HG03045 (cell line): ENCODE data around the gene MECP2.
A peak's percentile ranks its signal among the peaks of the same experiment; 100 is the strongest.

Experiments used
- ATAC-seq: cut with Tn5 transposase; IDR thresholded peaks from one replicate; pipeline ENCODE4 v1.9.1; 2021; ENCODE audit warnings: mild to moderate bottlenecking, moderate library complexity; ENCODE audit not compliant: unreplicated experiment

Gene MECP2

DNA sequence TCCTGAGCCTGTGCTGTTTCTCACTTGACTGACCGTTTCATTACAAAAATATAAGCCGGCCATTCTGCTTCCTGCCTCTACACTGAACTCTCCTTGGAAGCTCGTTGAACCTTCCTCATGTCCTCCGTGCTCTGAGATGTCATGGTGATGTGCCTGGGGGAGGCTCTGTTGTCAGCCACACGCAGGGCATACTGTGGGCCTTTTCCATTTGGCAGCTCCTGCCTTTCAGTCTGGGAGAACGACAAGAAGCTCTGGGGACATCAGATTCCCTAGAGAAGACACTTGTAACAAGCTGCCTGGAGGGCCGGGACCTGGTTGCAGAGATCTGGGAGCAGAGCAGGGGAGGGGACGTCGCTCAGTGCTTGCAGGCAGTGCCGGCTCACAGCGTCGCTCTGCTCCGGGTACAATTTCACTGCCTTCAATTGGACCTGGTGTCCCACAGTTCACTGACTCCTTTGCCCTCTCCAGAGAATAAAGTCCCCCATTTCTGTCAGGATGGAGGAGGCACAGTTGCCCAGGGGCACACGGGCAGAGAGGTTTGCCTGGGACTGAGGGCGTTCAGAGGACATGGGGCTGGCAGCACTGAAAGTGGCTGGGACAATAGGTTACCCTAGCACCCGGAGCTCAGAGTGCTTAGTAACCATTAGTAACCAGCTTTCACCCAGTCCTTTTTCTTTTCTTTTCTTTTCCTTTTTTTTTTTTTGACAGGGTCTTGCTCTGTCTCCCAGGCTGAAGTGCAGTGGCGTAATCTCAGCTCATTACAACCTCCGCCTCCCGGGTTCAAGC lies 19.1 kb upstream of the MECP2 start:
- ATAC-seq = no peak

GRCh38 chrX:154115750-154116149 lies 18.2 kb upstream of the MECP2 start:
- ATAC-seq = no peak

DNA sequence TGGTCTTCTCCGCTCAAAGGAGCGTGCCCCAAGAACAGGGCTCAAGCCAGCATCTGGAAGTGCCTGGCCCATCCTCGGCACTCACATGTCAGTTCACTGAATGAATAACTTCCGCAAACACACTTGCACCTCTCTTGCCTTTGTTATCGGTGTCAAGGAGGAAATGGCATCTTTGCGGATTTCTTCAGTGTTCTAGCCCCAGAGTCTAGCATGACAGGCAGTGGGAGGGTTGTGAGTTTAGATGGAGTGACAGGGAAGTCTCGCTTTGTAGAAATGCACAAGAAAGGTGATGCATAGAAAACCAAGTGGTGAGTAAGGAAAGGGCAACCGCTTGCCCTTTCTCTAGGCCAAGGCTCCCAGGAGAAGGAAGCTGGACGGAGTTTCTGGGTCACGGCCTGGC lies 17.6 kb upstream of the MECP2 start:
- ATAC-seq = no peak

GRCh38 chrX:154114652-154115051 lies 17.1 kb upstream of the MECP2 start:
- no peak for ATAC-seq

- ATAC-seq = no peak
These were observed 16.2 kb upstream of the MECP2 start for GRCh38 chrX:154113729-154114128.

DNA sequence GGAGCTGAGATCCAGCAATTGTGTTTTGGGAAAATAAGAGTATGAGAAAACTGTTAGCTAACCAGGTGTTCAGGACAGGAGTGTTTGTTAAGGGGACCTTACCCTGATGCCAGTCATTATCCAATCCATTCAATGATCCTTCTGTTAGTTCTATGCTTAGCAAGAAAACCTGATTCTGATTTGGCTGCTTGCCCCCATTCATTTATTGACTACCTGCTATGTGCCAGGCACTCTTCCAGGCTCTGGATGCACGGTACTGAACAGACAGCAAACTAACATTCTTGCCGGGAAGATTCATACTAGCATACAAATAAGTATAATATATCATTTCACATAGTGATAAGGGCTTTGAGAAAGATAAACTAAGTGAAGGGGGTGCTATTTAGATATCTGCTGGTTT lies 1.0 kb upstream of the MECP2 start:
- ATAC-seq = no peak

DNA sequence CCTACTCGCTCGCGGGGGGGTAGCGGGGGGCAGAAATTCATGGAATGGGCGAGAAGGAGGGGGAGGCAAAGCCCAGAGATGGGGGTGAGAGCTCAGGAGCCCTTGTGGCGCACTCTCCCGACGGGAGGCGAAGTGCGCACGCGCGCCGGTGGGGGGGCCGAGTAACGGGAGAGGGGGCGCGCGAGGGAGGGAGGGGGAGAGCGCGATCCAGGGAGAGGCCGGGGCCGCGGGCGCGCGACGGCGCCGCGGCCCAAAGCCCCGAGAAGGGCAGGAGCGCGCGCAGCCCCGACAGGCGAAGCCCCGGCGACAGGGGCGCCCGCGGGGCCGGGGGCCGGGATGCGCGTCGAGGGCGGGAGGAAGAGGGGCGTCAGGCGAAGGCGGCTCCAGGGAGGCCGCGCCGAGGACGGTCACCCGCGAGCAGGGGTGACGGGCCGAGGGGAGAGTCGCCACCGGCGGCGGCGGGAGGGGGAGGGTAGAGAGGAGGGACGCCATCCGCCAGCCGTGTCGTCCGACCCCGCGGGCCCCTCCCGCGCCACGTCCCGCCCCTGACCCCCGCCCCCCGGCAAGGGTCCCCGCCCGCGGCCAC lies 421 bp downstream of the MECP2 start:
- ATAC-seq = peak; percentile 45

- ATAC-seq = no peak
These were observed 1.1 kb downstream of the MECP2 start for GRCh38 chrX:154096140-154097002.

GRCh38 chrX:154094833-154095232 lies 2.7 kb downstream of the MECP2 start:
- no peak for ATAC-seq

DNA sequence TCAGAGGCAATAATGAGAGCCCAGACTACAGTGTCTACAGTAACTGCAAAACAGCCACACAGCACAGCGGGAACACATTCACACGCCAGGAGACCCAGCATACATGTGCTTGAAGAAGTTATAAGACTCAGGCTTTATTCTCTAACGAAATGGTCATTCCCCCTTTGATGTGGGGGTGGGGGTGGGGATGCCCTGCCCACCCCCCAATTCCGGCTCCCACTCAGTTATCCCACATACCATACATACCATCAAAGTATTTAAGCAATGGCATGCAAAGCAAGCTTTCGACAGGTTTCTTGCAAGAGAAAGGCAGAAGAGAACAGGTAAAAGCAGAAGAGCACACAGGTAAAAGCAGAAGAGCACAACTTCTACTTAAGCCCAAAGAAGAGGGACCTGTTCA lies 3.6 kb downstream of the MECP2 start:
- ATAC-seq = no peak

GRCh38 chrX:154092371-154092770 lies 5.1 kb downstream of the MECP2 start:
- ATAC-seq = no peak

DNA sequence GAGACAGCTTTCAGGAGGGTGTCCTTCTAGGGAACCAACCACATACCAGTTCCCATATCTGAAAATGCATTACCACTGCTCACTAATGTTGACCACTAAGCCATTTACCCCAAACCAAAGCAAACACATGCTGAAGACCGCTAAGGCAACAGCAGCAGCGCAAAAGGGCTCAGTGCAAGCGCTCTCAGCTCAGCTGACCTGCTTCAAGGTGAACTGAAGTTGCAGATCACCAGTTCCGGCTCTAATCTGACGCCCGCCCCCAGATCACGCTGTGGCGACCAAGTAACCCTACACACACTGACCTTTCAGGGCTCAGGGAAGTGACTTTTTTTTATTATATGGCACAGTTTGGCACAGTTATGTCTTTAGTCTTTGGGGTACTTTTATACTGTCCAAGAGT lies 5.8 kb downstream of the MECP2 start:
- ATAC-seq = no peak

DNA sequence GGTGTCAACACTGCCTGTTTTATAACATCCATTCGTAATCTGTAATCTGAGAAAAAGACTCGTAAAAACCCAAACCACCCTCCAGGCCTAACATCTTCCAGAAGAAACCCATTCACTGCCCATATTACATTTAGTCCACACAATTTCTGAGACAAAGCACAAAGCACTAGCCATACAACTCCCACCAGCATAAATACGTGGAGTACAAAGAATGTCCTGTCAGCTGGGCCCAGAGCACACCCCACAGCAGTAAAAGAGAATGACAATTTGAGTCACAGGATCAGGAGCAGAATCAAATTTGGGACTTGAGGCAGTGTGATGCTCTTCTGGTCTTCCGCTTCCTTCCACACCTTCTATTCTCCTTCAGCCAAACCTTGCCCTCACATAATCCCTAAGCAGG lies 6.8 kb downstream of the MECP2 start:
- no peak for ATAC-seq

DNA sequence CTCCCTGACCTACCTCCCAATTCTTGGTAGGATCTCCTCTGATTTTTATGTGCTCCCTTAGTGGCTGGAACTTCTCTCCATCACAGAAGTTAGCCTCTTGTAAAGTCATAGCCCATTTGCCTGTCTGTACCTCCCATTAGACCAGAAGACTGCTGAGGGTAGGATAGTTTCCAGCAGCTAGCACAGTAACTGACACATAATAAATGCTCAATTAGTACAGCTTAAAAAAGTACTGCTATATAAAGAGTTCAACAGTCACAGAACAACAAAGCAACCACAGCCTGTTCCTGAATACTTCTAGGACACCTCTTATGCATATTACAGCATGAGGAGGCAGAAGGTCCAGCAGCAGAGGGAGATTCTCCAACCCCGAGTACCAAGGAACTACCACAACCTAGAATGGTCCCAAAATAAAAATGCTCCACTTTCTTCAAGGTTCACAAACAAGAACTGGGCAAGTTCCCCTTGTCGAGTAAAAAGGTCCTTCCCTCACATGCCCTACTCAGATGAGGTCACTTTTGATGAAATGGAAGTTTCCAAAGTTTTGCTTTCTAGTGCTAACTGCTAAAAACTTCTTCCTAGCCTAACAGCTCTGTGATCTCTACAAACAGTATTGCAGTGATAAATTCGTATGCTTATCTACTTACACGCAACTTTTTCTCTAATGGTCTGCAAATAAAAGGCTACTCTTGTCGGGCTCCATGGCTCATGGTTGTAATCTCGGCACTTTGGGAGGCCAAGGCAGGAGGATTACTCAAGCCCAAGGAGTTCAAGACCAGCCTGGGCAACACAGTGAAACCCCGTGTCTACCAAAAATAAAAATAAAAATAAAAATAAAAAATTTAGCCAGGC lies 12.8 kb downstream of the MECP2 start:
- ATAC-seq = no peak

DNA sequence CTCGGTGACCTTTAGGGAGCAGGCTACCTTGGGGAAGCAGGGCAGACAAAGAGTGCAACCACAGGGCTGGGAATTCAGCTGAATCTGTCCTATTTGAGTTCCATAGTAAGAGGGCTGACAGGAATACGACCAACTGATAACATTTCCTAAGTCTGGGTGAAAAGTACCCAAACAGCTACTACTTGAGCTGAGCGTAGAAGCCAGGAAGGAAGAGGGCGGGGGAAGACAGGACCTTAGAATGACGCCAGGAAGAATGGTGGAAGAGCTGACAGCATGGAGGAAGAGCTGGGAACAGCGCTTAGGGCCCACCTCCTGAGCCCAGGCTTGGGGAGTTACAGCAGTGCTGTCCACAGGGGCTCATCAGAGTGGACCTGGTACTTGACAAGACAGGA lies 14.4 kb downstream of the MECP2 start:
- ATAC-seq = no peak

GRCh38 chrX:154082396-154083125 lies 15.0 kb downstream of the MECP2 start:
- ATAC-seq = no peak

DNA sequence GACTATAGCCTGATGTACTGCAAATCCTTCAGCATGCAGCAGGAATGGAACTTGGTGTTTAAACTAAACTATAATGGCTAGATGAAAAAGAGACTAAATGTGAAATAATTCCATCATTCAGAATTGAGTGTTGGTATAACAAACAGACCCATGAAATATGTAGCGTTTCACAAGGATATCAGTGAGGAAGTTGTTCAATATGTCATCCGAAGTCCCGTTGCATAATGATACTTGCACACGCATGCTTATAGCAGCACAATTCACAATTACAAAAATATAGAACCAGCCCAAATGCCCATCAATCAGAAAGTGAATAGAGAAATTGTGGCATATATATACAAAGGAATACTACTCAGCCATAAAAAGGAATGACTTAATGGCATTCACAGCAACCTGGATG lies 20.4 kb downstream of the MECP2 start:
- ATAC-seq = no peak

DNA sequence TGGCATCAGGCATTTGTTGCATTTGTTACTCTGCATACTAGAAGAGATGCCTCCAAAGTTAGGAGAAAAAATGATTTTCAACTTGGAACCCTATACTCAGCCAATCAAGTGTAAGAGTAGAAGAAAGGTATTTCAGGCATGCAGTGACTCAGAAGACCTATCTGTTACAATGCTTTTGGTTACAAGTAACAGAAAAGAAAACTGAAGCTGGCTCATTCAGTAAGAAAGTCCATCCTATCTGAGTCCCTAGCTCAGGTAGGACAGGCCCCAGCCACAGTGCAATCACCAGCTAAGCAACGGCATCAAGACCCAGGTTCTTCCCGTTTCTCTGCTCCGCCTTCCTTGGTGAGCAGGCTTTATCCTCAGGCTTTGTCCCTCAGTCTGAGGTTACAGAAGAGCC lies 23.3 kb downstream of the MECP2 start:
- no peak for ATAC-seq

DNA sequence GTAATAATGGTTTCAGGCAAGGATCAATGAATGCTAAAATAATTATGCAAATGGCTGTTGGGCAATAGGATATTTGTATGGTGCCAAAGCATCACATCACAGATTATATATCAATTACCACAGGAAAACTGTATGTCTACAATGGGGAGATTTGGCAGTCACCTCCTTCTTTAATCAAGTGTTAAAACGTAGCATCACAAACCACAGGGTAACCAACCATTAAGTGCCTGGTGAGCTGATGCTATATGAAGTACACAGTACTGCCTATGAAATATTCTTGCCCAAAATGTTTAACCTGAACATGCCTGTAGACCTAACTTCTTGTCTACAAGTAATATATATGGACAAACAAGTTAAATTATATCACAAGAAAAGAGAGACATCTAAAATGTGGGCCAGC lies 25.3 kb downstream of the MECP2 start:
- no peak for ATAC-seq

DNA sequence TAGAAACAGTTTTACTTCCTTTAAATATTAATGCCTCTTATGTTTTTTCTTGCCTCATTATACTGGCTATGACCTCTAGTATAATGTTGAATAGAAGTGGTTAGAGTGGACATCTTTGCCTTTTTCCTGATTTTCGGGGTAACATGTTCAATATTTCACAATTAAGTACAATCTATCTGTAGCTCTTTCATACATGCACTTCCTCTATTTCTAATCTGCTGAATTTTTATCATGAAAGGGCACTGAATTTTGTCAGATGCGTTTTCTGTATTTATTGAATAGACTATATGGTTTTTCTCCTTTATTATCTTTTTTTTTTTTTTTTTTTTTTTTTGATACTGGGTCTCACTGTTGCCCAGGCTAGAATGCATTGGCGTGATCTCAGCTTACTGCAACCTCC lies 29.0 kb downstream of the MECP2 start:
- no peak for ATAC-seq
